ENCODE results near the gene KLRB1. TPM values are rescaled to one million over a fixed set of nuclear protein-coding genes. Genes with fewer than 3 reads are reported as not detected.
"Not testable (repeated sequence)": the region's sequence is repeated elsewhere in the genome, so short reads cannot be mapped to it uniquely, and the experiment has no call there.

Gene KLRB1
- total and polyA plus RNA-seq, 3 donors from 2014 or later: 0.25 to 1.5 TPM; not detected in 1

GRCh38 chr12:9604287-9604686 is 3.4 kb downstream of the KLRB1 start:
- no peaks in the 10 kb centered on the region for H3K27me3 ChIP-seq
- no peak overlapping the region for H3K4me3 ChIP-seq
- TF ChIP-seq, protein P1, sequence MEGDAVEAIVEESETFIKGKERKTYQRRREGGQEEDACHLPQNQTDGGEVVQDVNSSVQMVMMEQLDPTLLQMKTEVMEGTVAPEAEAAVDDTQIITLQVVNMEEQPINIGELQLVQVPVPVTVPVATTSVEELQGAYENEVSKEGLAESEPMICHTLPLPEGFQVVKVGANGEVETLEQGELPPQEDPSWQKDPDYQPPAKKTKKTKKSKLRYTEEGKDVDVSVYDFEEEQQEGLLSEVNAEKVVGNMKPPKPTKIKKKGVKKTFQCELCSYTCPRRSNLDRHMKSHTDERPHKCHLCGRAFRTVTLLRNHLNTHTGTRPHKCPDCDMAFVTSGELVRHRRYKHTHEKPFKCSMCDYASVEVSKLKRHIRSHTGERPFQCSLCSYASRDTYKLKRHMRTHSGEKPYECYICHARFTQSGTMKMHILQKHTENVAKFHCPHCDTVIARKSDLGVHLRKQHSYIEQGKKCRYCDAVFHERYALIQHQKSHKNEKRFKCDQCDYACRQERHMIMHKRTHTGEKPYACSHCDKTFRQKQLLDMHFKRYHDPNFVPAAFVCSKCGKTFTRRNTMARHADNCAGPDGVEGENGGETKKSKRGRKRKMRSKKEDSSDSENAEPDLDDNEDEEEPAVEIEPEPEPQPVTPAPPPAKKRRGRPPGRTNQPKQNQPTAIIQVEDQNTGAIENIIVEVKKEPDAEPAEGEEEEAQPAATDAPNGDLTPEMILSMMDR (IDR thresholded peaks at IDR 0.05): no peak
- no peak for TF ChIP-seq POLR2A (IDR thresholded peaks at IDR 0.05)
- intact Hi-C loops (cut with DNase I; ENCODE audit: low total_unique reads): no loop called here
- no peak overlapping the region for H3K27ac ChIP-seq
- no peaks in the 10 kb centered on the region for H3K4me1 ChIP-seq
- no peaks in the 10 kb centered on the region for H3K9me3 ChIP-seq
- no peak for DNase-seq
- H3K36me3 ChIP-seq (ENCODE audit: low read depth, missing control alignments): no peaks in the 10 kb centered on the region
- 94 to 95% methylated on average over 5 of the region's 5 CpGs for WGBS, 2 donors

DNA sequence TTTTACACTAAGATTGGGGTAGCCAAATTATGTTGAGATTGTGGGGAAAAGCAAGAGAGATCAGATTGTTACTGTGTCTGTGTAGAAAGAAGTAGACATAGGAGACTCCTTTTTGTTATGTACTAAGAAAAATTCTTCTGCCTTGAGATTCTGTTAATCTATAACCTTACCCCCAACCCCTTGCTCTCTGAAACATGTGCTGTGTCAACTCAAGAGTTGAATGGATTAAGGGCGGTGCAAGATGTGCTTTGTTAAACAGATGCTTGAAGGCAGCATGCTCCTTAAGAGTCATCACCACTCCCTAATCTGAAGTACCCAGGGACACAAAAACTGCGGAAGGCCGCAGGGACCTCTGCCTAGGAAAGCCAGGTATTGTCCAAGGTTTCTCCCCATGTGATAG is 7.3 kb downstream of the KLRB1 start:
- intact Hi-C loops (cut with DNase I; ENCODE audit: low total_unique reads); H3K27me3 ChIP-seq; H3K9me3 ChIP-seq; H3K36me3 ChIP-seq (ENCODE audit: low read depth, missing control alignments); DNase-seq; H3K4me3 ChIP-seq; H3K4me1 ChIP-seq; H3K27ac ChIP-seq: not testable (repeated sequence)
- WGBS, 2 donors: 82 to 93% methylated on average over 3 of the region's 3 CpGs

DNA sequence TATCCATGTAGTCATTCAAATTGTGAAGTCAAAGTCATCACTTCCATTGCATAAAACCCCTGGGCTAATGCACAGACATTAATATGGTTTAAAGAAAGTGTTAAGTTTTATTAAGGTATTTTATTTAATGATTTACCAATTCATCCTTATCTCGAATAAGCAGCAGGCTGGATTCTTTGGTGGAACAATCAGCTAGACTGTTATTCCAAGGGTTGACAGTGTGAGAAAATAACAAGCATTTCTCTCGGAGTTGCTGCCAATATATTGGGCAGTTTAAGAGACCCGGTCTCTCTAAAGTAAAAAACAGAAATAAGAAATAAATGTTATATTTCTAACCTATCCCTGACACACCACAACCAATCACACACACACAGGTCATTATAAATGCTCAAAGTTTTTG is 9.4 kb downstream of the KLRB1 start:
- no peak for DNase-seq
- 81 to 83% methylated on average over 3 of the region's 3 CpGs for WGBS, 2 donors
- Histone ChIP-seq H3K36me3 (ENCODE audit: low read depth, missing control alignments) (no peaks in the 10 kb centered on the region), H3K27me3 (no peaks in the 10 kb centered on the region), H3K27ac (no peak overlapping the region), H3K9me3 (no peaks in the 10 kb centered on the region), H3K4me3 (no peak overlapping the region), H3K4me1 (no peaks in the 10 kb centered on the region)
- TF ChIP-seq, protein P1 (IDR thresholded peaks at IDR 0.05): no peak
- no peak for TF ChIP-seq POLR2A (IDR thresholded peaks at IDR 0.05)
- intact Hi-C loops (cut with DNase I; ENCODE audit: low total_unique reads): no loop called here

GRCh38 chr12:9597365-9597764 is 10.4 kb downstream of the KLRB1 start:
- no peak overlapping the region for H3K27ac ChIP-seq
- TF ChIP-seq, protein P1 (IDR thresholded peaks at IDR 0.05): no peak
- TF ChIP-seq POLR2A (IDR thresholded peaks at IDR 0.05): no peak
- H3K4me1 ChIP-seq: no peaks in the 10 kb centered on the region
- no peaks in the 10 kb centered on the region for H3K27me3 ChIP-seq
- DNase-seq: no peak
- no peak overlapping the region for H3K4me3 ChIP-seq
- no peaks in the 10 kb centered on the region for H3K9me3 ChIP-seq
- intact Hi-C loops (cut with DNase I; ENCODE audit: low total_unique reads): no loop called here
- H3K36me3 ChIP-seq (ENCODE audit: low read depth, missing control alignments): no peaks in the 10 kb centered on the region
- WGBS, 2 donors: 92 to 93% methylated on average over 5 of the region's 5 CpGs

GRCh38 chr12:9590441-9590840 is 17.3 kb downstream of the KLRB1 start:
- Histone ChIP-seq H3K4me1 (no peaks in the 10 kb centered on the region), H3K4me3 (no peak overlapping the region), H3K9me3 (no peaks in the 10 kb centered on the region), H3K27me3 (no peaks in the 10 kb centered on the region), H3K27ac (no peak overlapping the region), H3K36me3 (ENCODE audit: low read depth, missing control alignments) (no peaks in the 10 kb centered on the region)
- TF ChIP-seq POLR2A (IDR thresholded peaks at IDR 0.05): no peak
- TF ChIP-seq, protein P1 (IDR thresholded peaks at IDR 0.05): no peak
- WGBS, 2 donors: 87 to 99% methylated on average over 2 of the region's 2 CpGs
- DNase-seq: no peak
- intact Hi-C loops (cut with DNase I; ENCODE audit: low total_unique reads): no loop called here

Data from testis (tissue), 3 donors.